HG03575 (cell line): ENCODE results near the gene LRFN5.
"Not testable (repeated sequence)": the region's sequence is repeated elsewhere in the genome, so short reads cannot be mapped to it uniquely, and the experiment has no call there.

Source experiments
- ATAC-seq: cut with Tn5 transposase; IDR thresholded peaks from one replicate; pipeline ENCODE4 v1.9.1; 2021; ENCODE audit not compliant: unreplicated experiment, insufficient number of reproducible peaks, low FRiP score; ENCODE audit errors: extremely low read depth

The LRFN5 gene

DNA sequence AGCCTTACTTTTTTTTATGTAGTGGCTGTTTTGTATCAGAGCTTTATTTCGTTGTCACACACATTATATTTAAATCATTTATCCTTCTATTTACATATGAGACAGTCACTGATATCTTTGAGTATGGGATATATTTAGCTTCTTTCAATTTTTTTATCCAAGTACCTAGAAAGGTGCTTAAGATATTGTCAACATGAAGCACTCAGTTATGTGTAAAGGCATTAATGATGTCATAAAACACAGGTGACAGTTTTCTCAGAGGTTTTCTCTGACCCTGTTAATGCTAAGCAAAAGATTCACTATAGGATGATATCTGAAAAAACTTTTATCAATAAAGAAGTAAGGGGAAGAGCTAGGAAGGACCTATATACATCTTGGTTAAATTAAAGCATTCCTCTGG is 23.2 kb downstream of the LRFN5 start:
- ATAC-seq: no peak

DNA sequence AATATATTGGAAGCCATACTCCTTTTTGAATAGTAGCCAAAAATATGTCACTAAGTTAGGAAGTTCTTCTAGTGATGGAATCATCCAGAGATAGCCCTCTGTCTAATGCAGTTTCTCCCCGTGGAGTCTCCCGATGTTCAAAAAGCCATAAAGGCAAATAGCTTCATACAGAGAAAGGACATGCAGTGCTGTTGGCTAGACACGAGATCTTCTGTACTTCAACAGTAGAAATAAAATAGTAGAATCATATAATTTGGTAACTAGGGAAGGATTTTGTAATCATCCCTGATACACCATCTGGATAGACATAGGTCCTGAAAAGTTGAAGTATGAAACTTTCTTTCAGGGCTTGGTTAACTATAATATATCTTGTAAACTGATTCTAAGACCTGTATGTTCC is 27.6 kb downstream of the LRFN5 start:
- no peak for ATAC-seq

DNA sequence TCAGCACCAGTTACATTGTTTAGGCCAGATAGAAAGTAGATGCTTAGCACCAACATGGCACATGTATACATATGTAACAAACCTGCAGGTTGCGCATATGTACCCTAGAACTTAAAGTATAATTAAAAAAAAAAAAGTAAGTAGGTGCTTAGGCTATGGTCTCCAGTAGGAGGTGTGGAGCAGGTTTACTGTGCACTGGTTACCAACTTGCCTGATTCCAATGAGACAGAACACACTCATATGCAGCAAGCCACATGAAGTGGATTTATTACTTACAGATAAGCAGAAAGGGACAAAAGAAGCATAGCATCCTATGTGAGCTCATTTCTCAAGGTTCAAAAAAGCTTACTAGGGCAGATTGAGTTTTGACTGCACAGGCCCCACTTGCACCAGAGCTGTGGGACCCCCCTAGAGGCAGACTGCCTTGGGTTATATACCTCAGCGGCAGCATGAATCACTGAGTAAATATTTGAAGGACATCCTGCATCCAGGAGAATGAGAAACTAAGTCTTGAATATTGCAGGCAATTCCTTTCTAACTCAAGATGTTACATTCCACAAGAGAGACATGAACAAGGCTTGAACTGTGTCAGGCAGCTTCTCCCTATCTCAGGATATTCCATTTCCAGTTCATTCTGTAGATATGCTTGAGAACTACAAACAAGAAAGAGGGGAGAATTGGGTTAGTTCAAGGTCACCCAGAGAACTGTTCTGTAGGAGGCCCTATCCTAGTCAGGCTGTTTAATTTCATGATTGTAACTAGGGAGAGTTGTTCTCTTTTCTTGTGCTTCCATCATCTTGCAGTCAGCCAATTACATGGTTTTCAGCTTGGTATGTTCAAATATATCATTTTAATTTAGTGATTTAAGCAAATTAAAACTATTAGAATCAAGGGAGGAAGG is 30.1 kb downstream of the LRFN5 start:
- ATAC-seq: no peak

DNA sequence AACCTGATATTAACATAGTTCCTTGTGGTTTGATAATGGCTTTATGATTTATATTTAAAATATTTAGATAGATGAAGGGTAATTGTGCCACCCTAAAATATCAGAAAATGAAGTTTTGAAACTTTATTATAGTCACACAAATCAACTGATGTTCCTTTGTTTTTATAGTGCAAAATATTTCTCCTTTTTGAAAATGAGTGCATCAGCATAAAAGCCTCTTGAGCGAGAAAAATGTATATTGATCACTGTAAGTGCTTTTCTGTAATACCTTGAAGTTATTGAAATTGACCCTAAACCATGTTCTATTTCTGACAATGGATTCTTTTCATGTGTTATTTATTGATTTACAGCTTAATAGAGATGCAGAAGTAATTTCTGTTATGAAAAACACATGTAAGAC is 35.0 kb downstream of the LRFN5 start:
- ATAC-seq: no peak

DNA sequence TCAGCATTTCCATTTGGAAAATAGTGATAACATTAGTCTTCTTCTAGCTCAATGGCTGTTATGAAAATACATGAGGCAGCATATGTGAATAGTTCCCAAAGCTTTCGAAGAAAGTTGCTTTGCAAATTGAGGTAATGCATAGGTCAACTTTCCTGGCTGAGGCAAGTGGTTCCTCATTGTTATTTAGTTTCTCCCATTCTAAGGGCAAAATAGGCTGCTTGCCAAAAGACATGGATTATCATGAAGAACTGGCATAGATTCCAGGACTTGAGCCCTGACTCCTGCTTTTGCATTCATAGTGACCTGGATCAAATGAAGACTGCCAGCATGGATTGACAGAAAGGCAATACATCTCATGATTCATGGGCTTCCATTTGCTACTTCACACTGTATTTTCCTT is 35.7 kb downstream of the LRFN5 start:
- no peak for ATAC-seq

DNA sequence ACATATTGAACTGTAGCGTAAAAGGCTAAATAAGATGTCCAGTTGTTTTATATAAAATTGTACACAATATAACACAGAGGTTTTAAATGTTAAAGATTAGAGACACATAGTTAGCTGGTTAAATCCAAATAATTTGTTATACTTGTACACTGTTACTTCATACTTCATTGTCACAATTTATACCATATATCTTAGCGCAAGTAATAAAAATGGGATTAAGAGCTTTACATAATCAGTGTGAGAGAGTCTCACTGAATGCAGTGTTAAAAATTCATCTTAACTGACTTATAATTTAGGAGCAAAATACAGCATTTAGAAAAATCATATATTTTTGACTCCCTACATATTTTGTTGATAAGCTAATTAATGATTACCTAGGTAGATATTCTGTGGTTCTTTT is 36.1 kb downstream of the LRFN5 start:
- no peak for ATAC-seq

DNA sequence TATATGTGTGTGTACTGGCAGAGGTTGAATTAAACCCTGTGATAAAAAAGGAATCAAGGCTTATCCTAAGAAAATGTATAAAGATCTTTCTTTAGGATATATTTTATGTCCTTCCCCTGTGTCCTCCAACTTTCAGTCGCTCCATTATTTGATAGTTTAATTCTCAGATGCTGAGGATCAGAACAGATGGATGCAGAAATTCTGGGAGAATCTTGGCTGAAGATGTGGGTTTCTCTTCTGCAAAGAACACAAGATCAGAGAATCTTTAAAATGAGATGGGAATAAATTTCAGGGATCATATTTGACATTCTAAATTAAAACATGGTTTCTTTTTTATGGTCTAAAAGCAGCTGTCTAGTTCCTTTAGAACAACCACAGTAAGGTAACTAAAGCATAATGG is 37.9 kb downstream of the LRFN5 start:
- no peak for ATAC-seq

DNA sequence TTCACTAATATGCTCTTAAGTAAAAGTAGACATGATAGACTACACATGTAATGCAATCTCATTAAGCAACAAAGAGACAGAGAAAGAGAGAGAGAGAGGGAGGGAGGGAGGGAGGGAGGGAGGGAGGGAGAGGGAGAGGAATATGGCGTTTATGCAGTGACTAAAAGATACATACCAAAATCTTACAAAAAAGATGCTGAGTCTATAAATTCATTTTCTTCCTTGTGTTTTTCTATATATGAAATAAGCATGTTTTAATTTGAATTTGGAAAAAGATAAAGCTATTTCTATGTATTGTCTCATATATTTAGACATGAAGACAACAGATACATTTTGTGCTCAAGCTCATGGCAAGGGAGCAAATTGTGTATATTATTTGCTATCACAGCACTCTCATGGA is 44.1 kb downstream of the LRFN5 start:
- no peak for ATAC-seq

DNA sequence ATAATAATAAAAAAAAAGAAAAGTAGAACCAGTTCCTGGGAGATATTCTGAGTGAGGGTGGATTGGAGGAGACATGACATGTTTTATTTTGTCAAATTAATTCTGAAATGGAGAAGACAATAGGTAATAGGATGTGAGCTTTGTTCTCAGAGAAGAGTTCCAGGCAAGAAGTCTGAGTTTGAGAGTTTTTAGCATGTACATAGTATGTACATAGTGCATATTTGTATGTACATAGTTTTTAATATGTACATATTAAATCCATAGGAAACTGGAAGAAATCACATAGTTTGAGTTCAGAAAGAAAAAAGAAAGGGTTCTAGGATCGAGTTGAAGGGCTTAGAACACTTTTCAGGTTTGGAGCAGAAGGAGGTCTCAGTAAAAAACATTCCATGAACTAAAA is 47.5 kb downstream of the LRFN5 start:
- ATAC-seq: no peak

DNA sequence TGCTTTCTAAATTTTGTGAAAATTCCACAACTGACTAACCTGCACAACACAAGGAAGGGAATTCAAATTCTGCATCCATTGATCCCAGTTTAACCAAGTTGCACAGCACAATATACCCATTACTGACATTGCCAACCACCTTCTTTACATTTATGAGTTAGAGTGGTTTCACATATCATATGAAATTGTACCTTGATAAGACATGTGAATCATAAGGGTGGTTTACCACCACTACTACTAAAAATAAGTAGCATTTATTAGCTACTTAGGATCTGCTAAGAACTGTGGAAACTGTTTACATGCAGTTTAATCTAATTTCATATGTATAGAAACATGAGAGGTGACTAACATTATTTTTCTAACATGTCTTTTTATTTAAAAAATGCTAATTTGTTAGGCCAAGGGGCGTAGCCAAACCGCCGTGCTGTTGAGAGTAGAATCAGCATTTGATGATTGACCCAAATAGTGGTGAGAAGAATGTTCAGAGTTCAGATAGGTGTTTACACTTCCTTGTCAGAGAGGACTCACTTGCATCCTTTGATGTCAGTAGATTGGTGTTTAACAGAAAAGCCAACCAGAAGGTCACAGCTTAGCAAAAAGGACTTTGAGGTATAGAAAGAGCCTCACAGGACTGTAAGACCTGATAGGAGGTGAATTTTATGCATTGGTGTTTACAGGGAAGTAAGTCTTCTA is 56.2 kb downstream of the LRFN5 start:
- no peak for ATAC-seq

DNA sequence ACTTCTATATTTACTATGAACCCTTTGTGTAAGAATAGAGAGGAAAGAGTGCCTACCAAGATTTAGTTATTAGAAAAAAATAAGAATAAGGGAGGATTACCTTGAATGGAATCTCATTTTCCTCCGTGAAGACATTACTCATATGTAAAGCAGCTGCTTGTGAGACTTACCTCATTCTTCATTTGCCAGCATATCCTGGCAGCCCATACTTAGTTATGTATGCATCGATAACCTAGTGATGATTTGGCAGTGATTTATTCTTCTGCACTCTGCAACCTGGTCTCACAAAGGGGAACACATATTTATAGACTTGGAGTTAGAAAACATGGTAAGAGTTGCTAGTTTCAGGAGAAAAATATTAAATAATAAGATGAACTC is 56.8 kb downstream of the LRFN5 start:
- no peak for ATAC-seq

DNA sequence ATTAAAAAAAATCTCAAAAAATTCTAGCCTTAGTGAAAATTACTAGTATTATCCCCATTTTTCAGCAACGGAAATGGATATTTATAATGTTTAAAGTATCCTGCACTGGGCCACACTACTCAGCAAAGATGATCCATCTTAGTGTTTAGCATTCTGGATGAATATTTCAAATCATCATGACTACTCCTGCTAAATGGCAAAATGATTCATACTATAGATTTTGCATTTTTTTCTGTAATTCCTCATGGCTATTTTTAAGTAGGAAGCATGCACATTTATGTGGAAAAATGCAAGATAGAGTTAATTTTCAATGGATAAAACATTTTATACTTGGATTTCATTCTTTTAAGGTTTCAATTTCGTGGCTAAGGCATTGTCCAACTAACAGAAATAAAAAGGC is 59.6 kb downstream of the LRFN5 start:
- no peak for ATAC-seq

DNA sequence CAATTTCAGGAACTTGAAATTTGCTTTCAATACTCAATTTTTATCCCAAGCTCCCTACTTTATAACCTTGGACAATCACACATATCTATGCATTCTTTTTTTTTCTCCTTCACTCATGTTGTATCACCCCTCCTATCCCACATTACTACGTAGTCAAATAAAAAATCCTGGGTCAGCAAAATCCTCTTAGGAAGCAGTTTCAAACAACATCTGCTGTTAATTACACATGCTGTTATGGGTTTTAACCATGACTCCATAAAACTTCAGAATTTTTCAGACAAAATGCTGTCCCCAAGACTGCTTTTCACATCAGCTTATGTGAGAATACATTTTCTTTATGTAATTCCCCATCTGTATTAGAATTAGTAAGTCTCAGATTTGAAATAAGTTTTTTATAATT is 61.7 kb downstream of the LRFN5 start:
- ATAC-seq: no peak

DNA sequence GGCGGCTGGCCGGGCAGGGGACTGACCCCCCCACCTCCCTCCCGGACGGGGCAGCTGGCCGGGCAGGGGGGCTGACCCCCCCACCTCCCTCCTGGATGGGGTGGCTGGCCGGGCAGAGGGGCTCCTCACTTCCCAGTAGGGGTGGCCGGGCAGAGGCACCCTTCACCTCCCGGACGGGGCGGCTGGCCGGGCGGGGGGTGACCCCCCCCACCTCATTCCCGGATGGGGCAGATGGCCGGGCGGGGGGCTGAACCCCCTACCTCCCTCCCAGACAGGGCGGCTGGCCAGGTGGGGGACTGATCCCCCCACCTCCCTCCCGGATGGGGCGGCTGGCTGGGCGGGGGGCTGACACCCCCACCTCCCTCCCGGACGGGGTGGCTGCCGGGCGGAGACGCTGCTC is 66.9 kb downstream of the LRFN5 start:
- ATAC-seq: not testable (repeated sequence)

DNA sequence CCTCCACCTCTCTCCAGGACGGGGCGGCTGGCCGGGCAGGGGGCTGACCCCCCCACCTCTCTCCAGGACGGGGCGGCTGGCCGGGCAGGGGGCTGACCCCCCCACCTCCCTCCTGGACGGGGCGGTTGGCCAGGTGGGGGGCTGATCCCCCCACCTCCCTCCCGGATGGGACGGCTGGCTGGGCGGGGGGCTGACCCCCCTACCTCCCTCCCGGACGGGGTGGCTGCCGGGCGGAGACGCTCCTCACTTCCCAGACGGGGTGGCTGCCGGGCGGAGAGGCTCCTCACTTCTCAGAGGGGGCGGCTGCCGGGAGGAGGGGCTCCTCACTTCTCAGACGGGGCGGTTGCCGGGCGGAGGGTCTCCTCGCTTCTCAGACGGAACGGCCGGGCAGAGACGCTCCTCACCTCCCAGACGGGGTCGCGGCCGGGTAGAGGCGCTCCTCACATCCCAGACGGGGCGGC is 67.9 kb downstream of the LRFN5 start:
- not testable (repeated sequence) for ATAC-seq

DNA sequence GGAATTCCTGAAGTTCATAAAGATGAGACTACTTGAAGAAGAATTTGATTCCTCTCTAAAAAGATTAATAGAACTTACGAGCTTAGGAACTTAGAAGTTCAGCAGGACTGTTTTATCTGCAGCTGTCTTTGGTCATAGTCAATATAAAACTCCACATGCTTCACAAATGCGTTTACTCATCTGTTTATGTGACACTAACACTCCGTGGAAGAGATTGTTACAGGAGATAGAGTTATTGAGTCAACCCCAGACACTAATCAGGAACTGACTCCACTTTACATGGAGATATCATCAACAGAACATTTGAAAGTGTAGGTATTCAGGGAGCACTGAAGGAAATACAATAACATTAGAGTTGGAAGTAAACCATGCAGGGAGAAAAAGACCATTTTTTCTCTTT is 92.8 kb downstream of the LRFN5 start:
- no peak for ATAC-seq

DNA sequence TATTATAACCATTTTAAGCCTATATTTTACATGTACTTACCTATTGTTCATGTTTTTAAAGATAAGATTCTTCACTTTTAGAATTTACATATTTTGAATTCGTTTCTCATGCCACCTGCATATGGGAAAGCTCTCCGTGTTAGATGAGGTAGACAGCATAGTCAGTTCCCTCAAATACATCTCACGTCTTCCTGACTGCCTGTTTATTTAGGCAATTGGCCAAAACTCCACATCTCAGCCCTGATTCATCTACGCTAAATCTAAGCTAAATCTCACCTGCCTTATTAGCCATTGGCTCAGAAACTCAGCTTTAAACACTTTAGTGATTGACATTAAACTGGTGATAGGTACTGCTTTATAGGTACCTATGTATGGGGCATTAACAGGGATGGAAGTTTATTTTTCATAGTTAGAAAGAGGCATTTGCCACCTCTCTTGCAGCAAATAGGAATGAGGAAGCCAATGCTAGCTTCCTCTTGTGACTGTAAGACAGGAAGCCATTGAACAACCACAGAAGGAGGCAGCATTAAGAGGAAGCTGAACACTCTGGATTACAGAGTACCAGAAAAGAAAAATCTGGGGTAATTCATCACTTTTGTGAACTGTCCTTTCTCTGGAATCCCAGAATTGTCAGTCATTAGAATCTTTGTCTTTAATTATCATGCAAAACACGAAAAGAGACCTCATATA is 111.9 kb downstream of the LRFN5 start:
- no peak for ATAC-seq

DNA sequence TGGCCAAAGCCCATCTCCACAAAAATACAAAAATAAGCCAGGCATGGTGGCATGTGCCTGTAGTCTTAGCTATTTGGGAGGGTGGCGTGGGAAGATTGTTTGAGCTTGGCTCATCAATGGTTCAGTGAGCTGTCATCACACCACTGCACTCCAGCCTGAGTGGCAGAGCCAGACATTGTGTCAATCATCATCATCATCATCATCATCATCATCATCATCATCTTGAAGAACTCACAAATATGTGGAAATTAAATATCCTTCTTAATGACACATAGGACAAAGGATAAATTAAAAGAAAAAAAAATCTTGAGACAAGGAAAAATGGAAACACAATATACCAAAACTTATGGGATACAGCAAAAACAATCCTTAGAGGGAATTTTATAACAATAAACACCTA is 132.5 kb downstream of the LRFN5 start:
- ATAC-seq: no peak

DNA sequence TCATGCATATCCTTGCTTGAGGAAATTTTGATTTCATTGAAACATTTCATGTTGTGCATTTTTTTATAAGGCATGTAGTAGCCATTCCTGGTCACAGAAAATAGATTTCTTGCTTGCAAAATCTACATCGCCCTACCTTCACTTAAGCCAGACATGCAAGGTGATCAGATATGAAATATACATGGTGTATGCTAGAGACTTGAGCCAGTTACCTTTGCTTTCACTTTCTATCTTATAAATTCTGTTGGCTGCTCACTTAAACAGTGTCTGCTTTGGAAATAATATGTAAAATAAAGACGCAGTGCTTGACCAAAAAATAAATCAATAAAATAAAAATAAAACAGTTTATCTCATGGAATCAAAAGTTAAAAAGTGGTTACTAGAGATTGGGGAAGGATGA is 136.5 kb downstream of the LRFN5 start:
- ATAC-seq: no peak

DNA sequence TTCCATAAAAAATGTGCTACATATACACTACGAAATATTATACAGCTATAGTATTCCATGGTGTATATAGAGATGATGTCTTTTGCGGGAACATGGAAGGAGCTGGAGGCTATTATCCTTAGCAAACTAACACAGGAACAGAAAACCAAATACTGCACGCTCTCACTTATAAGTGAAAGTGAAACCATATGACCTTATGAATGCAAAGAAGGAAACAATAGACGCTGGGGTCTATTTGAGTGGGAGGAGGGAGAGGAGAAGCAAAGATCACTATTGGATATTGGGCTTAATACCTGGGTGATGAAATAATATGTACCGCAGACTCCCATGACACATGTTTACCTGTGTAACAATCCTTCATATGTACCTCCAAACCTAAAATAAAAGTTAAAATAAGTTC is 142.8 kb downstream of the LRFN5 start:
- ATAC-seq: peak; percentile 85
